Stimulated activated naive B cell treated with anti-CD40 and anti-IgM and Interleukin-4, amounts not matched to agents 10 μg/mL and 1 μg/mL and 100 μg/mL, for 72 hours (primary cell): ENCODE data around the gene TPBGL.

ENCODE experiments used
- ATAC-seq, 2 donors: fragments of 150-1000 bp; cut with Tn5 transposase; replicated peaks; 2 replicates each; pipeline ENCODE4 v1.10.0; 2021; ENCODE audit warnings: moderate library complexity in 1 of 2
- DNase-seq: peaks from one replicate; pipeline ENCODE4 v3.0.0; 2021
- H3K27ac Mint-ChIP-seq: one replicate; pipeline ENCODE4 v1.8.0; 2022; ENCODE audit warnings: mild to moderate bottlenecking, mixed read lengths
- H3K27me3 Mint-ChIP-seq, 2 donors: one replicate each; pipeline ENCODE4 v1.8.0; 2022; ENCODE audit warnings: mixed read lengths in 2 of 2
- H3K36me3 Mint-ChIP-seq, 2 donors: one replicate each; pipeline ENCODE4 v1.8.0; 2022; ENCODE audit warnings: mixed read lengths in 2 of 2, mild to moderate bottlenecking in 1 of 2
- H3K4me1 Mint-ChIP-seq, 2 donors: one replicate each; pipeline ENCODE4 v1.8.0; 2022; ENCODE audit warnings: mixed read lengths in 2 of 2, mild to moderate bottlenecking in 1 of 2
- H3K4me3 Mint-ChIP-seq, 2 donors: one replicate each; pipeline ENCODE4 v1.8.0; 2022; ENCODE audit warnings: mild to moderate bottlenecking in 2 of 2, mixed read lengths in 2 of 2, moderate library complexity in 1 of 2
- H3K9me3 Mint-ChIP-seq, 2 donors: one replicate each; pipeline ENCODE4 v1.8.0; 2022; ENCODE audit warnings: mixed read lengths in 2 of 2, mild to moderate bottlenecking in 1 of 2

Gene TPBGL

DNA sequence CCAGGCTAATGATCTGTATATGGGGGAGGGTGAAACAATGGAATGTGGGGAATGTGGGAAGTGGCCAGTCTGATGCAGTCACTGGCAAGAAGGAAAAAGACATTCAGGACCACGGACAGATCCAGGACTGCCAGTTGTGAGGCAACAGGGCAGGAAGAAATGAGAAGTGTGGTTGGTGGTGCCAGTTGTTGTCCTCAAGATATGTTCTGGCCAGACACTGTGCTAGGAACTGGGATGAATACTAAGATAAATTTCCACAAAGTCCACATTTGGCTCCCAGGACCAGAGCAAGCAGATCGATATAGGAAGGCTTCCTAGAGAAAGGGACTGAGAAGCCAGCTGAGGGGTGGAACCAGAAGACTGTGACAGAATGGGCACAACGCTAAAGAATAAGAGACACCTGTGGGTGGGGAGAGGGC is 6.8 kb upstream of the TPBGL start:
- Mint-ChIP-seq H3K4me1 (no peaks in the 10 kb centered on the region), H3K36me3 (no peaks in the 10 kb centered on the region), H3K27ac (no peak overlapping the region), H3K4me3 (no peak overlapping the region), H3K27me3 (peaks cover 66 to 70% of the 10 kb centered on the region in 2 donors), H3K9me3 (peaks cover 0 to 3% of the 10 kb centered on the region in 2 donors)
- DNase-seq (no peak), ATAC-seq (no peak)

- H3K9me3 Mint-ChIP-seq: peaks cover 0 to 3% of the 10 kb centered on the region in 2 donors
- H3K36me3 Mint-ChIP-seq: no peaks in the 10 kb centered on the region
- H3K4me3 Mint-ChIP-seq: no peak overlapping the region
- ATAC-seq (no peak), DNase-seq (no peak)
- H3K27me3 Mint-ChIP-seq: peaks cover 67 to 74% of the 10 kb centered on the region in 2 donors
- H3K4me1 Mint-ChIP-seq: peaks cover 2 to 5% of the 10 kb centered on the region in 2 donors
- no peak overlapping the region for H3K27ac Mint-ChIP-seq
Observed at GRCh38 chr11:75236062-75236461, 4.5 kb upstream of the TPBGL start.

- Mint-ChIP-seq H3K4me1 (peaks cover 2 to 7% of the 10 kb centered on the region in 2 donors), H3K36me3 (no peaks in the 10 kb centered on the region), H3K4me3 (no peak overlapping the region), H3K27ac (no peak overlapping the region), H3K9me3 (peaks cover 0 to 3% of the 10 kb centered on the region in 2 donors), H3K27me3 (peaks cover 64 to 69% of the 10 kb centered on the region in 2 donors)
- DNase-seq (no peak), ATAC-seq (no peak)
Observed at GRCh38 chr11:75237050-75237449, 3.5 kb upstream of the TPBGL start.

DNA sequence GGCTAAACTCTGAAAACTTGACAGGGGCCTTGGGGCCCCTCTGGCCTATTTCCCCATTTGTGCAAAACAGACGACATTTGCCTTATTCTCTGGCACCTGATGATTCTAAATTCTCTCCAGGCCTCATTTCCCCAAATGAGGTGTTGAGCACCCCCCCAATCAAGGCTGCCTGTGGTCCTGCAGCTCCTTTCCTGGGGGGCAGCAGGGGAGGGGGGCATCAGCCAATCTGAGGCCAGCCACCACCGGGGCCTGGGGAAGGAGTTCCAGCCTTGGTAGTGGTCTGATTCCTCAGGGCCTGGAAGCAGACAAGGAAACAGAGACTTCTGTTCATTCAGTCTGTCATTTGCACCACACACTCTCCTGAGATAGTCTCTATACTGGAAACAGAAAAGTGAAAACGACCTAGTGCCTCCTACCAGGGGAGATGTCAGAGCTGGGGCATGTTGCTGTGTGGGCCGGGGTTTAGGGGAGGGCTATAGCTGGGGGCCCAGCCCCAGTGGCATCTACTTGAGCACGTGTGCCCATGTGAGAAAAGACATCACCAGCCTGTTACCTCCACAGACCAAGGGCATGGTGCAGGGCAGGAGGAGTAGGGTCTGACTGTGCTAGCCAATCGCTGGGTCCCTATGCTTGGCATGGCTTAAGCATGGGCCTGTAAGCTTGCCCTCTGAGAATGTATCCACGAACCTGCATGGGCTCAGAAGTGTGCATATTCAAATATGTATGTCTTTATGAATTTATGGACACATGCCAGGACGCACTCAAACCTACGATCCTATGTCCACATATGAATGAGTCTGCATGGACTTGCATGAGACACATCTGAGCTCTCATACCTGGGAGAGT is 1.8 kb upstream of the TPBGL start:
- H3K36me3 Mint-ChIP-seq: no peaks in the 10 kb centered on the region
- H3K4me3 Mint-ChIP-seq: peak overlapping the region in 1 of 2 donors; percentile 19
- ATAC-seq (no peak), DNase-seq (no peak)
- peaks cover 9 to 17% of the 10 kb centered on the region in 2 donors for H3K4me1 Mint-ChIP-seq
- no peak overlapping the region for H3K27ac Mint-ChIP-seq
- peaks cover 0 to 2% of the 10 kb centered on the region in 2 donors for H3K9me3 Mint-ChIP-seq
- peaks cover 68 to 78% of the 10 kb centered on the region in 2 donors for H3K27me3 Mint-ChIP-seq

GRCh38 chr11:75239531-75240290 is 863 bp upstream of the TPBGL start:
- H3K9me3 Mint-ChIP-seq: no peaks in the 10 kb centered on the region
- DNase-seq (no peak), ATAC-seq (no peak)
- H3K27me3 Mint-ChIP-seq: peaks cover 64 to 80% of the 10 kb centered on the region in 2 donors
- no peak overlapping the region for H3K27ac Mint-ChIP-seq
- no peaks in the 10 kb centered on the region for H3K36me3 Mint-ChIP-seq
- H3K4me3 Mint-ChIP-seq: peak overlapping the region; percentile 74 to 82
- peaks cover 9 to 17% of the 10 kb centered on the region in 2 donors for H3K4me1 Mint-ChIP-seq

- peaks cover 56 to 83% of the 10 kb centered on the region in 2 donors for H3K27me3 Mint-ChIP-seq
- peak overlapping the region; percentile 67 to 69 for H3K4me3 Mint-ChIP-seq
- H3K9me3 Mint-ChIP-seq: no peaks in the 10 kb centered on the region
- DNase-seq (peak; percentile 82), ATAC-seq (peak; percentile 92 to 94)
- peaks cover 9 to 17% of the 10 kb centered on the region in 2 donors for H3K4me1 Mint-ChIP-seq
- no peak overlapping the region for H3K27ac Mint-ChIP-seq
- H3K36me3 Mint-ChIP-seq: no peaks in the 10 kb centered on the region
Observed at GRCh38 chr11:75241036-75241905, 697 bp downstream of the TPBGL start.

DNA sequence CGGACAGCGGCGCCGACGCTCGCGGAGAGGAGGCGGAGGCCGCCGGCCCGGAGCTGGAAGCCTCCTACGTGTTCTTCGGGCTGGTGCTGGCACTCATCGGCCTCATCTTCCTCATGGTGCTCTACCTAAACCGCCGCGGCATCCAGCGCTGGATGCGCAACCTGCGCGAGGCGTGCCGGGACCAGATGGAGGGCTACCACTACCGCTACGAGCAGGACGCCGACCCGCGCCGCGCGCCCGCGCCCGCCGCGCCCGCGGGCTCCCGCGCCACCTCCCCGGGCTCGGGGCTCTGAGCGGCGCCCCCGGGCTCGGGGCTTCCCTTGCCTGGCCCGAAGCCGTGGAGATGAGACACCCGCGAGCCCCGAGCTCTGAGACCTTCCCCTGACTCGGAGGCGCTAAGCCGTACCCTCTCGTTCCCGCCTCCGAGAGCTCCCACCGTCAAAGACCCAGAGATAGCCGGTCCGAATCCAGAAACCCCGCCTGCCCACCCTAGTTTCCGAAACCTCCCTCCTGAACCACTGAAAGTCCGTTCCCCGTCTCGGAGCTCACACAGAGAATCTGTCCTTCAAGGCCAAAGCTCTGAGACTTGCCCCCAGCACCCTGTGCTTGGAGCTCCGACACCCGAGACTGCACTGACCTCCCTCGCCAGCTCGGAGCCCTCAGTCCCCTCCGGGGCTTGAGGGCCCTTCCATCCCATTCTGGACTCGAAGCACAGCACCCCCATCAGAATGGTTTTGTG is 1.5 kb downstream of the TPBGL start:
- Mint-ChIP-seq H3K27ac (peak overlapping the region; percentile 82), H3K4me3 (peak overlapping the region; percentile 67 to 78), H3K4me1 (peaks cover 9 to 17% of the 10 kb centered on the region in 2 donors), H3K36me3 (no peaks in the 10 kb centered on the region), H3K9me3 (no peaks in the 10 kb centered on the region), H3K27me3 (peaks cover 52 to 84% of the 10 kb centered on the region in 2 donors)
- ATAC-seq: peak in 1 of 2 donors; percentile 57
- no peak for DNase-seq

- ATAC-seq (no peak), DNase-seq (no peak)
- peaks cover 9 to 17% of the 10 kb centered on the region in 2 donors for H3K4me1 Mint-ChIP-seq
- no peak overlapping the region for H3K27ac Mint-ChIP-seq
- H3K36me3 Mint-ChIP-seq: no peaks in the 10 kb centered on the region
- H3K27me3 Mint-ChIP-seq: peaks cover 49 to 76% of the 10 kb centered on the region in 2 donors
- H3K4me3 Mint-ChIP-seq: peak overlapping the region; percentile 67 to 78
- no peaks in the 10 kb centered on the region for H3K9me3 Mint-ChIP-seq
Observed at GRCh38 chr11:75242722-75243600, 2.4 kb downstream of the TPBGL start.

DNA sequence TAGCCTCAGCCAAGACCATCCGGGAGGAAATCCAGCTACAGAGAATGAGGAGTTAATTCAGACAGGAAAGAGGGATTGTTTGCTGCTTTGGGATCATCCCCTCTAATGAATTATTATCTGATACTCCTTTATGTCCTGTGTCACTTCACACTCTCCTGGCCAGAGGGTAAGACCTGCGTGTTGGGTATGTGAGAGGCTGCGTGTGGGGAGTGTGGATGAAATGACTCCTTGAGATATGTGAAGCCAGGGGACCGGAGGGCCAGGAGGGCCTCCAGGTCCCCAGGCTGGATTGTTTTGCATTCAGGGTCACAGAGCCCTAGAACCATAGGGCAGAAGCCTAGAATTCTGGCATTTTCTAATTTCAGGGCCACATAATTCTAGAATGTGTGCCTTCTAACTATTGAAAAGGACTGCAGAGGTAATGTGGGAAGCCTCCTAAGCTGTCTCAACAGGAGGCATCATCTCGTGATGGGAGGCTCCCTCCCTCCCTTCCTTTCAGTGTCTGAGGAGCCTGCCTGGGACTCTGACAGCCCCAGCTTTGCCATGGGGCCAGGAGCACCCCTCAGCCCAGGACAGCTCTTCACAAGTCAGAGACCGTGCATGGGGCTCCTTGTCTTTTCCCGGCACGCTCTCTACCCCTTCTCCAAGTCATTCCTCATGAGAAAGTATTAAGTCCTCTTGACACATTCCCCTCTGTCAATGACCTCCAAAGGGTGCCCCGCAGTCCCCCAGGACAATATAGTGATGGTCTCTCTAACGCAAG is 3.7 kb downstream of the TPBGL start:
- DNase-seq: no peak
- Mint-ChIP-seq H3K36me3 (no peaks in the 10 kb centered on the region), H3K4me1 (peaks cover 12 to 17% of the 10 kb centered on the region in 2 donors), H3K9me3 (no peaks in the 10 kb centered on the region), H3K27me3 (peaks cover 44 to 70% of the 10 kb centered on the region in 2 donors), H3K27ac (no peak overlapping the region), H3K4me3 (no peak overlapping the region)
- no peak for ATAC-seq

DNA sequence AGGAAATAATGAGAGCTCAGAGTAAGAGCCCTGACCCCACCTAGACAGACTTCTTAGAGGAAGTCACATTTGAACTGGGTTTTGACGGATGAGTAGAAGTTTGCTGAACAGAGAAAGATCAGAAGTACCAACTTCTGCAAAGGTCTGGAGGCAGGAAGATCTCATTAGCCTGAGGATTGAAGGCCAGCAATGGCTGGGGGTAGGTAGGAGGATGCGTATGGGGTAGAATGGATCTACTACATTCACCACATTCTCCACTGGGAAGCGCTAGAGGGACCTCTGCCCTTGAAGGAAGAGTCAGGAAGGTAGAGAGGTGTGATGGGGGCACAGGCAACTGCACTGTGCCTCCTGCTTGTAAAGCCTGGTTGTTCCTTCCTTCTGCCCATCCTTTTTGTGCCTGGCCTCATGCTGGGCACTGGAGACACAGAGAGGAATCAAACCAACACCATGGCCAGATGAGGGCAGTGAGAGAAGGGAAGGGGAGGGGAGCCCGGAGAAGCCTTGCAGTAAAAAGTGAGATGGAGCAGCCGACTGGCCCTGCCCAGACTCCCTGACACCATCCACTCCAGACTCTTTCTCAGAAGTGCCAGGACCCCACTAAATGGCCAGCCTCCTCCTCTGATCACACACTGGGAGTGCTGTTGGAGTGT is 4.9 kb downstream of the TPBGL start:
- H3K36me3 Mint-ChIP-seq: no peaks in the 10 kb centered on the region
- ATAC-seq: no peak
- no peaks in the 10 kb centered on the region for H3K9me3 Mint-ChIP-seq
- peaks cover 10 to 13% of the 10 kb centered on the region in 2 donors for H3K4me1 Mint-ChIP-seq
- H3K4me3 Mint-ChIP-seq: no peak overlapping the region
- no peak for DNase-seq
- H3K27me3 Mint-ChIP-seq: peaks cover 48 to 64% of the 10 kb centered on the region in 2 donors
- H3K27ac Mint-ChIP-seq: no peak overlapping the region

DNA sequence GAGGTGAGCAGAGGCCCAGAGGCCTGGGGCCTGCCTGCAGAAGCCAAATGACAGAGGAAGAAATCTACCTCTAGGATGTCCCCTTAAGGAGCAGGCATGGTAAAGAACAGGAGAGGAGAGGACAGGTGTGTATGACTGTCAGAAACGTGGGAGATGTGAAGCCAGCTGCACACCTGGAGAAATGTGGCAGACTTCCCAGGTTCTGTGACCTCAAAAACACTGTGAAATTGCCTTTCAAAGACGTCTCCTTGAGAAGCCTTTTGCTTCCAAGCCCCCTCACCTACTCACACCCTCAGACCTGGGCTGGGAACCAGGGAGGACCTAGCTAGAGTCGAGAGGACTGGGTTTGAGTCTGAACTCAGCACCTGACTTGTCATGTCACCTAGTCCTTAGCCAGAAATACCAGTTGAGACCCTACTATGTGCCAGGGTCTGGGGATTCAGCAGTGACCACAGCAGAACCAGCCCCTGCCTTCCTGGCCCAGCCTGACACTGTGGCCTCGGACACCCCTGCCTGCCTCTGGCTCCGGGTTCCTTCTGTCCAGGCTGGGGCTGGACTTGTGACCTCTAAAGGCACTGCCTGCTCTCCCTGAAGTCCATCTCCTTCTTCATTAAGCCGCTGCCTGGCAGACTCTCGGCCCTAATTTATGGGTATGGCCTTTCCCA is 5.6 kb downstream of the TPBGL start:
- H3K4me3 Mint-ChIP-seq: no peak overlapping the region
- peaks cover 48 to 63% of the 10 kb centered on the region in 2 donors for H3K27me3 Mint-ChIP-seq
- H3K9me3 Mint-ChIP-seq: no peaks in the 10 kb centered on the region
- H3K36me3 Mint-ChIP-seq: no peaks in the 10 kb centered on the region
- peaks cover 10 to 12% of the 10 kb centered on the region in 2 donors for H3K4me1 Mint-ChIP-seq
- ATAC-seq (no peak), DNase-seq (no peak)
- H3K27ac Mint-ChIP-seq: no peak overlapping the region
